Measurements from ENCODE around the gene FBXW12. TPM values are rescaled to one million over a fixed set of nuclear protein-coding genes. Genes with fewer than 3 reads are reported as not detected.

Gene FBXW12
- total RNA-seq, 1 experiment from 2014 or later: 0.74 TPM

- H3K23me2 ChIP-seq (ENCODE audit: insufficient read length, low read depth, low read length, poor library complexity, severe bottlenecking): no peaks in the 10 kb centered on the region
- H2BK5ac ChIP-seq (ENCODE audit: insufficient read length, low read length): no peak overlapping the region
- no peaks in the 10 kb centered on the region for H3K79me2 ChIP-seq (ENCODE audit: insufficient read depth, low read length)
- no peak overlapping the region for H2BK20ac ChIP-seq (ENCODE audit: low read depth, low read length, poor library complexity, severe bottlenecking)
- no peak overlapping the region for H3K18ac ChIP-seq (ENCODE audit: insufficient read length, low read depth, low read length)
- no peak overlapping the region for H2BK15ac ChIP-seq (ENCODE audit: low read depth, low read length)
- H4K91ac ChIP-seq (ENCODE audit: insufficient read length, low read depth, low read length): no peak overlapping the region
- DNase-seq: no peak
- no peaks in the 10 kb centered on the region for H4K20me1 ChIP-seq (ENCODE audit: control insufficient read depth, insufficient read depth, insufficient read length)
- H4K8ac ChIP-seq (replicated peaks; ENCODE audit: insufficient read length, low read depth, low read length): no peak overlapping the region
- H3K27ac ChIP-seq (ENCODE audit: insufficient read length, low read depth, low read length): no peak overlapping the region
- no peaks in the 10 kb centered on the region for H3K79me1 ChIP-seq (ENCODE audit: insufficient read depth, low read depth, low read length, poor library complexity, severe bottlenecking)
- H3K14ac ChIP-seq (ENCODE audit: insufficient read depth, low read length): no peak overlapping the region
- Mint-ChIP-seq H3K9me3 (no peaks in the 10 kb centered on the region), H3K27me3 (ENCODE audit: low read depth) (no peaks in the 10 kb centered on the region; the same call in 1 of the 2 replicates), H3K36me3 (ENCODE audit: insufficient read depth in 1 of 3, low read depth in 3 of 3) (peaks cover 55 to 99% (median 97%) of the 10 kb centered on the region in 3 experiments), H3K4me3 (no peak overlapping the region; a peak in 1 of 5 replicates), H3K27ac (peak overlapping the region in 1 of 3 experiments; percentile 57; a peak in 2 of 7 replicates), H3K4me1 (no peaks in the 10 kb centered on the region)
- H2BK120ac ChIP-seq (ENCODE audit: low read depth, low read length, poor library complexity, severe bottlenecking): no peak overlapping the region
- no peak overlapping the region for H3K56ac ChIP-seq (ENCODE audit: insufficient read length, low read depth, low read length)
- no peak overlapping the region for H3T11ph ChIP-seq (ENCODE audit: low read length)
- no peak overlapping the region for H2AFZ ChIP-seq (ENCODE audit: low read length)
- H2BK12ac ChIP-seq (ENCODE audit: insufficient read length, low read depth, low read length): no peak overlapping the region
- no peak overlapping the region for H3K4me2 ChIP-seq (ENCODE audit: insufficient read depth, insufficient read length, low read length)
- no peak overlapping the region for H3K23ac ChIP-seq (ENCODE audit: insufficient read length, low read depth, low read length)
- H2AK5ac ChIP-seq (ENCODE audit: insufficient read length, low read length): no peak overlapping the region
- H3K27me3 ChIP-seq (ENCODE audit: insufficient read depth, low read length): no peaks in the 10 kb centered on the region
- H3K9ac ChIP-seq (ENCODE audit: extremely low read depth, insufficient read length, low read length): no peak overlapping the region
- H4K5ac ChIP-seq (ENCODE audit: insufficient read length, low read depth, low read length): no peak overlapping the region
- no peak overlapping the region for H3K4ac ChIP-seq (ENCODE audit: low read depth, low read length)
- no CpG with 5 or more reads among the region's 14 CpGs for WGBS (ENCODE audit: extremely low coverage, insufficient read length, low lambda C conversion rate)
- TF ChIP-seq CTCF (conservative IDR thresholded peaks at IDR 0.05): no peak
- H3K4me1 ChIP-seq (ENCODE audit: insufficient read depth, low read length): no peaks in the 10 kb centered on the region
- no peaks in the 10 kb centered on the region for H3K9me3 ChIP-seq (ENCODE audit: control insufficient read depth, low read depth, low read length)
Observed at GRCh38 chr3:48413611-48414010, 41.6 kb downstream of the FBXW12 start.
